ENCODE results near the gene PLXNC1. TPM values are rescaled to one million over a fixed set of nuclear protein-coding genes. Genes with fewer than 3 reads are reported as not detected.

The PLXNC1 gene
- total RNA-seq, 2 donors from 2014 or later: 14.7 to 20.6 TPM

DNA sequence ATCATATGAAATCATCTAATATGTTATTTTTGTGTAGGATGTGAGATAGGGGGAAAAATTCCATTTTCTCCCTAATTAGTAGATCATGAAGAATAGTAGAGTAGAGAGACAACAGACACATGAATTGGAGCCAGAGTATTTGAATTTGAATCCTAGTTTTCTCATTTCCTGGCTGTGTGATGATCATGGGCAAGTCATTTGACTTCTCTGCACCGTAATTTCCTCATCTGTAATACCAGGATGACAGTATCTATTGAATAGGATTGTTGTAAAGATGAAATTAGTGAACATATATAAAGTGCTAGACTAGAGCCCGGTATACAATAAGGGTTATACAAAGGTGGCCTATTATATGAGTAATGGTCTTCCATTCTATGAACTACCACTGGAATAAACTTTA is 32.2 kb upstream of the PLXNC1 start:
- DNase-seq (ENCODE audit: low spot score) (no peak), ATAC-seq (no peak)
- no peak overlapping the region for H3K27ac Mint-ChIP-seq
- H3K4me3 Mint-ChIP-seq: no peak overlapping the region
- no peaks in the 10 kb centered on the region for H3K36me3 Mint-ChIP-seq
- H3K27me3 Mint-ChIP-seq: peaks cover 0 to 3% of the 10 kb centered on the region in 2 donors
- no peaks in the 10 kb centered on the region for H3K4me1 Mint-ChIP-seq (ENCODE audit: low read depth in 2 of 2)
- H3K9me3 Mint-ChIP-seq: no peaks in the 10 kb centered on the region

DNA sequence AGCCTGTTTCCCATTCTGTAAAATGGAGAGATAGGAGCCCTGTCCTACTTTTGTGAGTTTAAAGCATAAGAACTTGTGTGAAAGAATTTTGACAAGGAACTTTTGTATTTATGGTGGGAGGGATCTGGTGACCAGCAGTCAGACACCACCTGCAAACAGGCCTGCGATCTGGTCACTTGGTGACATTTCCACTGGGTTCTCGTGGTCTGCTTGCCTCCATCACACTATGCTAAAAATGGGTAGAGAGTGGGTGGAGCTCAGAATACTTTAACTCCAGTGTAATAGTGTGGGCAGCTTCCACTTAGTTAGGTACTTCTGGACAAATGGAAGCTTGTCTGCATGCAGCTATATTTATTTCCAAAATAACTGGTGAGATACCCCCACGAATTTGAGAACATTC is 26.5 kb upstream of the PLXNC1 start:
- Mint-ChIP-seq H3K9me3 (no peaks in the 10 kb centered on the region), H3K27ac (no peak overlapping the region), H3K27me3 (no peaks in the 10 kb centered on the region), H3K4me1 (ENCODE audit: low read depth in 2 of 2) (peaks cover 29 to 32% of the 10 kb centered on the region in 2 donors), H3K36me3 (no peaks in the 10 kb centered on the region), H3K4me3 (no peak overlapping the region)
- no peak for DNase-seq (ENCODE audit: low spot score)
- no peak for ATAC-seq

DNA sequence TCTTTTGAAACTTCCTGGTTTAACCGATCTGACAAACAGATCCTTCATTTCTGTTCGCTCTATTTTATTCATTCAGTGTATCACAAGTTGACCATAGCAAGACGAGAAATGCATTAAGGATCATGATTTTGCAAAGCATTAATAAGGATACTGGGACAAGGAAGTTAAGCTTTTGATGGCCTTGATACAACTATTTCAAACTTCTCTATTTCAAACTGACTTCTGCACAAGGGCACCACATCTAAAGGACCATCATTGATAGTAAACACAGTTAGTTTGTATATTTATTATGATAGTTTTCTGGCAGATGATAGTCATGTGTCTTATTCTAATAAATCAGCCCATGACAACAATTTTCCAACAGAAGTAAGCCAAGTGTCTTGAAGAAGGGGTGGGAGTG is 25.8 kb upstream of the PLXNC1 start:
- no peak overlapping the region for H3K27ac Mint-ChIP-seq
- H3K4me3 Mint-ChIP-seq: no peak overlapping the region
- H3K27me3 Mint-ChIP-seq: peaks cover 0 to 2% of the 10 kb centered on the region in 2 donors
- H3K4me1 Mint-ChIP-seq (ENCODE audit: low read depth in 2 of 2): peaks cover 31 to 32% of the 10 kb centered on the region in 2 donors
- H3K36me3 Mint-ChIP-seq: no peaks in the 10 kb centered on the region
- H3K9me3 Mint-ChIP-seq: no peaks in the 10 kb centered on the region
- ATAC-seq (no peak), DNase-seq (ENCODE audit: low spot score) (no peak)

DNA sequence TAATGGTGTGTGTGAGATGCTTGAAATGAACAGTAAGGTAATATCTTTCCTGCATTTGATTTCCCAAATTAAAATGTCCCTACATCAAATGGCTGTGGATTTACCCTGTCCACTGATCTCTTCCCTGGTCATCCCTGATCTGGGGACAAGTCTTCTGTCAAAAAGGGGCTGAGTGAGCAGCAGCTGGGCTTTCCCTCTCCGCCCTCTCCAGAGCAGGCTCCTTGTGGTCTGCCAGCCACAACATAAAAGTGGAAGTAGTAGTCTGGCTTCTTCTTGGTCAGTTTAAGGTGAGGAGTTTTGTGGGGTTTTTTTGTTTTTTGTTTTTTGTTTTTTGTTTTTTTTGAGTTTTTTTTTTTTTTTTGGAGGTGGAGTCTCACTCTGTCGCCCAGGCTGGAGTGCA is 25.2 kb upstream of the PLXNC1 start:
- peaks cover 0 to 7% of the 10 kb centered on the region in 2 donors for H3K27me3 Mint-ChIP-seq
- DNase-seq (ENCODE audit: low spot score): no peak
- H3K36me3 Mint-ChIP-seq: no peaks in the 10 kb centered on the region
- no peak for ATAC-seq
- H3K4me3 Mint-ChIP-seq: peak overlapping the region; percentile 91
- H3K9me3 Mint-ChIP-seq: no peaks in the 10 kb centered on the region
- peaks cover 32 to 35% of the 10 kb centered on the region in 2 donors for H3K4me1 Mint-ChIP-seq (ENCODE audit: low read depth in 2 of 2)
- H3K27ac Mint-ChIP-seq: peak overlapping the region in 1 of 2 donors; percentile 96

DNA sequence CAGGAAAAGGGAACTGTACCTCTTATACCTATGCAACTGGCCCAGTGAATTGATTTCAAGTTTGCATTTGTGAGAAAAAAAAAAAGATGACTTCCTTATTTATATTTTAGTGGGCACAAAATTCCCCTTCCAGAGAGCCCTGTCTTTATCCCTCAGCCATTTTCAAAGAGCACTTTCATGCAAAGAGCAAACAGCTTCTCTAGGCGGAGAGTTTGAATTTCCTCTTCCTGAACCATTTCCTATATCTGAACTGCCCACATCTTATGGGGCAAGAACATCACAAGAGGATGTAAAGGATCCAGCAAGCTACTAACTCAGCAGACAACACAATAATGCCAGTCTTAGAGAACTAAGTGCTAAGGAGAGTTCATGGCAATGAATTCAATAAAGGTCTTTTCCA is 22.3 kb upstream of the PLXNC1 start:
- ATAC-seq (no peak), DNase-seq (ENCODE audit: low spot score) (no peak)
- peaks cover 32 to 35% of the 10 kb centered on the region in 2 donors for H3K4me1 Mint-ChIP-seq (ENCODE audit: low read depth in 2 of 2)
- H3K27ac Mint-ChIP-seq: peak overlapping the region in 1 of 2 donors; percentile 45
- peaks cover 7 to 18% of the 10 kb centered on the region in 2 donors for H3K27me3 Mint-ChIP-seq
- H3K9me3 Mint-ChIP-seq: peaks cover 3% of the 10 kb centered on the region
- H3K36me3 Mint-ChIP-seq: no peaks in the 10 kb centered on the region
- H3K4me3 Mint-ChIP-seq: no peak overlapping the region

DNA sequence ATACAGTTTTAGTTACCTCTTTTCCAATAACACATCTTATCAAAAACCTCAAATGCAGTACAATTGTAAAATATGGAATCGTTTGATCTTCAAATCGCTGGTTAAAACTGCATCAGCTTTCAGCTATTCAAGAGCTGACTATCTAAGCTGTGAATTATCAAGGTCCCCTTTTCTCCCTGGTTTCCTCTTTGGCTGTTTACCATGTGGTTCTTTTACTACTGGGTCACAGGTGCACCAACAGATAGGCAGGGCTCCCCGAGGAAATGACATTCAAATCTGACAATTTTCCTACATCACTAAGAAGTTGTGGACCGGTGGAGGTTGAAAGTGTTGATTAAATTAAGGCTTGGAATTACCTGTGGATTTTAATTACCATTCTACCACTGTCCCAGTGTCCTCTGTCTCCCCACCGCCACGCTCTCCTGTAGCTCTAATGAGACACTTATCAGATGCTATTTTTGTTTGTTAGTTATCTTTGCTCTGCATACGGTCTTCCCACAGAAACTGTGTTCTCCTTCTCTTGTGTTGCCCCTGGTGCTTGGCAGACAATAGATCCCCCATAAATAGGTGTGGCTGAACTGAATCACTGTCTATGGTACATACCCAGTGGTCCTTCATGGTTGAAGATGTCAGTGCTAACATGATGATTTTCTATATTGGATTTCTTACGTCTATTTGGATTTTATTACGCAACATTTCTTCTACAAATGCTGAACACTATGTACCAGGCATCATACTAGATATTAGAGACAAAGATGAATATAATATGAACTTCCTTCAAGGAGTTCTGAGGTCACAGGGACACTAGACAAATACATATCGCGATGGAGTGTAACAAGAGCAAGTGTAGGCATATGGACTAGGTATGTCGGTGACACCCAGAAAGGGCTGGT is 20.9 kb upstream of the PLXNC1 start:
- Mint-ChIP-seq H3K27ac (no peak overlapping the region), H3K27me3 (peaks cover 9 to 18% of the 10 kb centered on the region in 2 donors), H3K4me3 (no peak overlapping the region), H3K9me3 (peaks cover 3% of the 10 kb centered on the region), H3K4me1 (ENCODE audit: low read depth in 2 of 2) (peaks cover 30 to 33% of the 10 kb centered on the region in 2 donors), H3K36me3 (no peaks in the 10 kb centered on the region)
- DNase-seq (ENCODE audit: low spot score) (no peak), ATAC-seq (no peak)

DNA sequence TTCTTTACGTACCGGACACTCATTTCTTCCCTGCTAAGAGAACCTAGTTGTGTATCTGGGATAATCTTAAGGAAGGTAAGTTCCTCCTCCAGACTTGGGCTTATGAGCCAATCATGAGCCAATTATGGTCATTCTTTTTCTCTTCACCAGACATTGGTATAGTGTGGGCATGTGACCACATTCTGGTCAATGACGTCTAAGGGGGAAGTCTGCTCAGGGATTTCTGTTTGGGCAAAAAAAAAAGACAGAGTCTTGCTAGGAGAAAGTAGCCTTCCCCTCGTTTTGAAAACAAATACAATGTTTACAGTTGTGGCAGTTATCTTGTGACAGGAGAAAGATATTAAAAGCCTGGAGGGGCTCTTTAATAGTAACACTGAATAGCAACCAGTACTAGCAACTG is 20.1 kb upstream of the PLXNC1 start:
- DNase-seq (ENCODE audit: low spot score) (no peak), ATAC-seq (no peak)
- peaks cover 3% of the 10 kb centered on the region for H3K9me3 Mint-ChIP-seq
- H3K4me1 Mint-ChIP-seq (ENCODE audit: low read depth in 2 of 2): peaks cover 23 to 27% of the 10 kb centered on the region in 2 donors
- H3K36me3 Mint-ChIP-seq: no peaks in the 10 kb centered on the region
- no peak overlapping the region for H3K27ac Mint-ChIP-seq
- H3K4me3 Mint-ChIP-seq: no peak overlapping the region
- H3K27me3 Mint-ChIP-seq: peaks cover 11 to 18% of the 10 kb centered on the region in 2 donors

DNA sequence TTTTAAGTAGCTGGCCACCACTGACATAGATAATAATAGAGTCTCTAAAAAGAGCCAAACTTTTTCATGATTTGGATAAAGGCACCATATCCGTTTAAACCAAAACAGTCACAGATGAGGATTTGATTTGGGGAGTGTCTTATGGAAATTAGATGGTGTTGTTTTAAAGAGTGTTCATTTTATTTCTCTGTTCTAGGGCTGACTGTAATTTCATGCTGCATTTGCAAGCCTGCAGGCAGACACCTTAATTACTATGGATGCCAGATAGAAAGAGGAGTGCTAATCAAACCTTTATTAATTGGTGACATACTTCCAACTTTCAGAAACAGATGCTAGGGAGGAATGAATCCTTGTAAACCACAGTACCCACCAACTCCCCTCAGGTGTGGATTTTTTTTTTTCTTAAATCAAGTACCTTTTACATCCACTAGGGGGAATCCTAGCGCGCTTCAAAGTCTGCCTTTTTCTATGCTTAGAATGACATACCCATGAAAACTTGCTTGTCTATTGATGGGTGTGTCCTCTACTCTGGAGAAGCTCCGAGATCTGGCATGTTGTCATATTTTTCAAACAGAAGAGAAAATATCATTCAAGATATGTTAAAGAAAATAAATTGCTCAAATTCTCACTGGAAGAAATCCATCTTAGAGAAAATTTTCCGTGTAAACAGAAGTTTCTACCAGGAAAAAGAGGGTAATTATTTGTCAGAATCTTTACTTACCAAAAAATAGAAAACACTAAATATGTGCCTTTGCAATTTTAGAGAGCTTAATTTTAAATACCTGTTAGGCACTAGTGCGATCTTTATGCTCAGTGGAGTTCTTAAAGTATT is 14.2 kb upstream of the PLXNC1 start:
- Mint-ChIP-seq H3K4me1 (ENCODE audit: low read depth in 2 of 2) (no peaks in the 10 kb centered on the region), H3K36me3 (no peaks in the 10 kb centered on the region), H3K27me3 (peaks cover 6 to 7% of the 10 kb centered on the region in 2 donors), H3K9me3 (peaks cover 3% of the 10 kb centered on the region), H3K4me3 (no peak overlapping the region), H3K27ac (no peak overlapping the region)
- no peak for DNase-seq (ENCODE audit: low spot score)
- ATAC-seq: peak; percentile 62 to 65

DNA sequence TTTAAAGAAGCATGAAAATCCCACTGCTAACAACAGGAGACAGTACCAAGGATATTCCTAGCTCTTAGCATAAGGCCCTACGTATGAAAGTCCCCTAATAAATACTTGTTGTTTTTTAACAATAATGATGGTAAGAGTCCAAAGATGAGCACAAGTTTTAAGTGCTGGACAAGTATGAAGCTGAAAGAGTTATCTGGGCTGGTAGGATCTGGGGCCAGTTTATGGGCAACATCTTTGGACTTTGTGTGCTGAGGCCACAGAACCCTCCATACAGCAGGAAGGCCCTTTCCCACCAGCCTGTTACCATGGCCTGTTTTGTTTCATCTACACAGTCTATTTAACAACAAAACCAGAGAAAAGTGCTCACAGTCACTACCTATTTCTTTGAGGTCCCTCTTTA is 12.5 kb upstream of the PLXNC1 start:
- Mint-ChIP-seq H3K4me3 (no peak overlapping the region), H3K27me3 (peaks cover 0 to 4% of the 10 kb centered on the region in 2 donors), H3K4me1 (ENCODE audit: low read depth in 2 of 2) (no peaks in the 10 kb centered on the region), H3K27ac (peak overlapping the region in 1 of 2 donors; percentile 9), H3K9me3 (no peaks in the 10 kb centered on the region), H3K36me3 (no peaks in the 10 kb centered on the region)
- ATAC-seq (no peak), DNase-seq (ENCODE audit: low spot score) (no peak)

DNA sequence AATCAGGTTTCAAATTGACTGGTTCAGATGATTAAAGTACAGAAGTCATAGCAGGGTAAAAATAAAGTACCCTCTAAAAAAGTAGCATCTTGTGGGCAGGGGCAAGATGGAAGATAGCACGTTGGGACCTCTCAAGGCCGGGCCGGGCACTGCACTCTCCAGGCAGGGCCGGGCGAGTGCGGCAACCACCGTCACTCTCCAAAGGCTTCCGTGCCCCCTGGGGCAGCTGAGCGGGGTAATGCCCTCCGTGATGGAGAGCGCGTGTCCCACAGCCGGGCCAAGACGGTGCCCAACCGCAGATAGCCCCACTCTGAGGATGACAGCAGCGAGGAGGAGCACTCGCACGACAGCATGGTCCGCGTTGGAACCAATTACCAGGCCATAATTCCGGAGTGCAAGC is 8.6 kb upstream of the PLXNC1 start:
- H3K36me3 Mint-ChIP-seq: no peaks in the 10 kb centered on the region
- H3K27ac Mint-ChIP-seq: no peak overlapping the region
- H3K27me3 Mint-ChIP-seq: peaks cover 0 to 3% of the 10 kb centered on the region in 2 donors
- no peaks in the 10 kb centered on the region for H3K4me1 Mint-ChIP-seq (ENCODE audit: low read depth in 2 of 2)
- no peaks in the 10 kb centered on the region for H3K9me3 Mint-ChIP-seq
- ATAC-seq: no peak
- DNase-seq (ENCODE audit: low spot score): no peak
- no peak overlapping the region for H3K4me3 Mint-ChIP-seq

DNA sequence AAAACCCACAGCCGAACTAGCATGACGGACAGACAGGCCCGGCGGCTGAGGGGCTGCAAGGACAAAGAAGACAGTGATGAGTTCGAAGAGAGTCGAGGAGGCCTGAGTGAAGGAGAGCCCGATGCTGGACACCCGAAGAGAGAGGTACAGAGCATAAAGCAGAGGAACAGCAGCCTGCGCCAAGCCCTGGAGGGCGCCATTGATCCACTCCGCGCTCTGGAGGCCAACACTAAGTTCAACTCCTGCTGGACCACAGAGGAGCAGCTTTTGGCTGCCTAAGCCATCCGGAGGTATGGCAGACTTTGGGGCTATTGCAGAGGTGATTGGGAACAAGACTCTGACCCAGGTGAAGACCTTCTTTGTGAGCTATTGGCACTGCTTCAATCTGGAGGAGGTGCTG is 7.8 kb upstream of the PLXNC1 start:
- Mint-ChIP-seq H3K36me3 (no peaks in the 10 kb centered on the region), H3K4me3 (no peak overlapping the region), H3K27me3 (peaks cover 0 to 3% of the 10 kb centered on the region in 2 donors), H3K4me1 (ENCODE audit: low read depth in 2 of 2) (peaks cover 0 to under 1% of the 10 kb centered on the region in 2 donors), H3K27ac (peak overlapping the region in 1 of 2 donors; percentile 54), H3K9me3 (no peaks in the 10 kb centered on the region)
- no peak for DNase-seq (ENCODE audit: low spot score)
- ATAC-seq: peak; percentile 75 to 79

DNA sequence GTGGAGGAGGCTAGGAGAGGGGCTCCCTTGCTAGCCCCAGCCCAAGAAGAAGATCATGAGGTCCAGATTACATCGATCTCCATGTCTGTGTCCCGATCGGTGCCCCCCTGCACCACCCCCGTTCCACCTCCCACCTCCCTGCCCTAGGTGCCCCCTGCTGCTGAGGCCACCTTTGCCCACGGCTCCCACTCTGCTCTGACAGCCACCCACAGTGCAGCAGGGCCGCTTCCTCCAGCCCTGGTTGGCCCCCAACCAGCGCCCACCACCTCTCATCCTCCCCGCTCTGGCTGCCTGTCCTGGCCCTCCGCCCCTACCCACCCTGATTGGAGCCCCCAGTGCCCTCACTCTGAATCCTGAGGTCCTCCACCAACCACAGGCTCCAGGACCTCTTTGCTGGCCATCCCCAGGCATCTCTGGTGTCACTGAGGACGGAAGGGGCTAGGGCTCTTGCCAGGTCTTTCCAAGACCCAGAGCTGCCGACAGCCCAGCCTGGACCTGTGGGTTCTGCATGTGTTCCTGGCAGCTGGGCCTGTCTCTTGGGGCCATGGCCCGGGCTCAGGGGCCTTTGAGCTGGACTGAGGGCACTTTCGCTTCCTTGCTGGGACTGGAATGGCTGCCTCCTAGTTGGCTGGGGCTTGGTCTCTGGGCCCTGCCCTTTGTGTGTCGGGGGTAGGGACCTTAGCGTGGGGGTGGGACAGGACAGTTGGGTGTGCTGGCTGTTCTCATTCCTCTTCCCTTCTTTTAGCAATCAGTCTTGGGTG is 7.2 kb upstream of the PLXNC1 start:
- H3K4me1 Mint-ChIP-seq (ENCODE audit: low read depth in 2 of 2): peaks cover 0 to 4% of the 10 kb centered on the region in 2 donors
- ATAC-seq (peak; percentile 15 to 25), DNase-seq (ENCODE audit: low spot score) (no peak)
- H3K9me3 Mint-ChIP-seq: no peaks in the 10 kb centered on the region
- H3K4me3 Mint-ChIP-seq: no peak overlapping the region
- peaks cover 0 to 3% of the 10 kb centered on the region in 2 donors for H3K27me3 Mint-ChIP-seq
- no peak overlapping the region for H3K27ac Mint-ChIP-seq
- H3K36me3 Mint-ChIP-seq: no peaks in the 10 kb centered on the region

DNA sequence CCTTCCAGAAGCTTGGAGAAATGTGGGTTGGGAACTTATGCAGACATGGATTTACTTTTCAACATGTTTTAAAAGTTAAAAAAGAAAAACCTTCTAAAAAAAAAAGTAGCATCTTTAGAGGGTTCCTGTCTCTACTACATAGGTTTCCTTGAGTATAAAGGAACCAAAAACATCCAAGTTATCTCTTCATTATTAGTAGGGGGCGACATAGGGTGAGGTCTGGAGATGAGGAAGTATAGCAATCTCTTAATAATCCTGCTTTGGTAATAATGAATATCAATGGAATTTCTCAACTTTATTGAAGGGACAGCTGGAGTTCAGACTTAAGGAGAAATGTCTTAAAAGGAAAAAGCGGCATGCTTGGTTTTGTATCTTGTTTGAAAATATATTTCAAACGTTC is 6.5 kb upstream of the PLXNC1 start:
- peaks cover 0 to 3% of the 10 kb centered on the region in 2 donors for H3K27me3 Mint-ChIP-seq
- no peaks in the 10 kb centered on the region for H3K36me3 Mint-ChIP-seq

More for the DNA sequence above, 6.5 kb upstream of the PLXNC1 start:
- H3K4me3 Mint-ChIP-seq: no peak overlapping the region
- DNase-seq (ENCODE audit: low spot score) (no peak), ATAC-seq (no peak)
- H3K4me1 Mint-ChIP-seq (ENCODE audit: low read depth in 2 of 2): peaks cover 0 to 9% of the 10 kb centered on the region in 2 donors
- no peak overlapping the region for H3K27ac Mint-ChIP-seq
- H3K9me3 Mint-ChIP-seq: no peaks in the 10 kb centered on the region

All from natural killer cell treated with Interleukin-12 subunit alpha and Interleukin-12 subunit beta and Interleukin-15 and Interleukin-18, amount 100 ng/mL, for 72 hours (primary cell).